ENCODE measurements around the gene SPATA13.
"Not testable (repeated sequence)": the region's sequence is repeated elsewhere in the genome, so short reads cannot be mapped to it uniquely, and the experiment has no call there.

Gene SPATA13

DNA sequence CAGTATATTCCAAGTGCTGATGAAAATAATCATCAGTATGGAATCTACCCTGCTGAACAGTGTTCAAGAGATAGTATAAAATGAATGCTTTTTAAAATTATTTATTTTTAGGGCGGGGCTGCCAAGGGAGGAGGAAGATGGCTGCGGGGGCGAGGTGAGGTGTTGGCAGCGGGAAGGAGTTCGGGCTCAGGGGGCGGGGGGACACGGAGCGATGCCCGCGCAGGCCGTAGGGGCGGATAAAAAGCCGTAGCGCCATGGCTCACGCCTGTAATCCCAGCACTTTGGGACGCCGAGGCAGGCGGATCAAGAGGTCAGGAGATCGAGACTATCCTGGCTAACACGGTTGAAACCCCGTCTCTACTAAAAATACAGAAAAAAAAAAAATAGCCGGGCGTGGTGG, 167.1 kb downstream of the SPATA13 start:
- DNase-seq, result not testable (repeated sequence)

DNA sequence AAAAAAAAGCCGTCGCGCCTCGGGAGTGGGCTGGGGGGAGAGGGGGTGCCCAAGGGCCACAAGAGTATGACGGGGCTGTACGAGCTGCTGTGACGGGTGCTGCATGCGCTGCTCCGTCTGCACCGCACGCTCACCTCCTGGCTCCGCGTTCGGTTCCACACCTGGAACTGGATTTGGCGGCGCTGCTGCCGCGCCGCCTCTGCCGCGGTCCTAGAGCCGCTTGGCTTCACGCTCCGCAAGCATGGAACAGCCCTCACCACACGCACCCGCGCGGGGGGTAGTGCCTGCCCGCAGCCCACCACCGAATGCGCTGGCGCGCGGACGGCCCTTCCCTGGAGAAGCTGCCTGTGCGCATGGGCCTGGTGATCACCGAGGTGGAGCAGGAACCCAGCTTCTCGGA, 167.6 kb downstream of the SPATA13 start:
- DNase-seq, result no peak

DNA sequence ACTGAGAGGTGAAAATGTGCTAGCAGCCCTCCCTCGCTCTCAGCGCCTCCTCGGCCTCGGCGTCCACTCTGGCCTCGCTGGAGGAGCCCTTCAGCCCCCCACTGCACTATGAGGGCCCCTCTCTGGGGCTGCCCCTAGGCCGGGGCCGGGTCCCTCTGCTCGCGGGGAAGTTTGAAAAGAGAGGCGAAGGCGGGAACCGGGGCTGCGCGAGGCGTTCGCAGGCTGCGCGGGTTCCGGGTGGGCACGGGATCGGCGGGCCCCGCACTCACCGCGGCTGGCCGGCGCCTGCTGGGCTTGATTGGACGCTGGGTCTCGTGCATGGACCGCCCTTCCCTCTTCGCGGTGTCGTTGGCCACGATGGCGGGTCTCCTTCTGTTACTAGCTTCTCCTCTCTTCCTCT, 178.2 kb downstream of the SPATA13 start:
- DNase-seq, result no peak

DNA sequence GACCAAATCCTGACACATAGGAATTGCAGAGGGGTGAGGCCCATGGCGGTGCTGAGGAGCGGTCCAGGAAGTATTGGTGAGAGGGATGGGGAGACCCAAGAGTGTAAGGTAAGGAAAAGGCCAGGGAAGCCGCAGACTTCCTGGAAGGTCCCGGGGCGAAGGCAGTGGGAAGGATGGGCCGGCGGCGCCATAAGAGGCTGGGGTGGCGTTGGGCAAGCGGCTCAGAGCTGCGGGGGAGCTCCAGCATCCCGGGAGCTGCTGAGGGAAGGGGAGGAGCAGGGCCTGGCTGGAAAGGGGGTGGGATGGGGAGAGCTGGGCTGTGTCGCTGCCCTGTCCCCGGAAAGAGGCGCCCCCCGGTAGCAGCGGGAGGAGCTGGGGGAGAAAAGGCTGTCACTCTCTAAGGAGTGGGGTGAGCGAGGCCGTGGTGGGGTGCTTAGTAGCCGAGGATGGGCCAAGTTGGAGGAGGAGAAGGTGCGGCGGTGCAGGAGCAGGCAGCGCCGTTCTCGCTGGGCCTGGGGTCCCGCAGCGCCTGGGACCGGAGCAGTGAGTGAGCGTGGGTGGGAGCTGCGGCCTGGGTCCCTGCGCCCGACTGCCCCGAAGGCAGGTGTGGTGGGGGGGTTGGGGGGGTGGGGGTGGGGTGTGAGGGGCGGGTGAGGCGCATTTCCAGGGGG, 179.6 kb downstream of the SPATA13 start:
- DNase-seq, result no peak

DNA sequence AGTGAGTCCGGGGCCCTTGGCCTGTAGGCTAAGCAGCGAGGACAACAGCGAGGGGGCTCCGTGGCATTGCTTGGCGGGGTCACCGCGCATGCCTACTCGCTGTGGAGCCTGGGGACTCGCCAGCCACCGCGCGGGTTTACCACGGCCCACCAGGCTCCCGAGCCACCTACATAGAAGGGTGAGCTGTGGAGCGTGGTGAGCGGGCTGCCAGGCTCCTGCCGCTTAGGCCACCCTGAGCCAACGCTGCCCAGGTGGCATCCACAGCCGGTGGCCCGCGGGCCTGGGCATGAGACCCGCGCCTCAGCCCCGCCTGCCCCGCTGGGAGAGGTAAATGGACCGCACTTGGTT, 180.1 kb downstream of the SPATA13 start:
- DNase-seq, result no peak

DNA sequence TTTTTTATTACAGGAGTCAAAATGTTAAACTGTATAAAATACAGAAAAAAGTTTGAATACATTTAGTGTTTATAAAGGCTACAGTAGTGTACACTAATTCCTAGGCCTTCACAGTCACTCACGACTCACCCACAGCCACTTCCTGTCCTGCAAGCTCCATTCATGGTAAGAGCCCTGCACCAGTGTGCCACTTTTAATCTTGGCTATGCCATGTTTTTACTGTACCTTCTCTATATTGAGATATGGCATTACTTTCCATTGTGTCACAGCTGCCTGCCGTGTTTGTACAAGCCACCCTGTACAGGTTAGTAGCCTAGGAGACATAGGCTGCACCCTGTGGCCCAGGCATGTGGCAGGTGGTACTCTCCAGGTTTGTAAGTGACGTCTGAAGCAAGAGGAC, 180.9 kb downstream of the SPATA13 start:
- DNase-seq, result no peak

DNA sequence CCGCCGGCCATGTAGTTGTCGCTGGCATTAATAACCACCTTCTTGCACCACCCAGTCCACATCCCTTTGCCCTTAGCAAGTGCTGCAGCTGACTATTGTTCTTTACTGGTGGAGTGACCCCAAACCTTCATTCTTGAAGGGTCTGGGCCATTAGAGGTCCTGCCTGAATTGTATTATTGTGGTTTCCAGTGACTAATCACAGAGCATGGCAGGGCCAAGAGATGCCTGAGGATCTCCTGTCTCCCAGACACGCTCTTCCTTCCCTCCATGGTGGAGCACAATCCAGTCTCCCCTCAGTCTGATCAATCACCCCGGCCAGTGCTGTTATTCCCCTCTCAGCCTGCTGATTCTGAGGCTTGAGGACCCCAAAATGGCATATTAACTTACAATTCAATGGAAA, 187.9 kb downstream of the SPATA13 start:
- no peak for DNase-seq

DNA sequence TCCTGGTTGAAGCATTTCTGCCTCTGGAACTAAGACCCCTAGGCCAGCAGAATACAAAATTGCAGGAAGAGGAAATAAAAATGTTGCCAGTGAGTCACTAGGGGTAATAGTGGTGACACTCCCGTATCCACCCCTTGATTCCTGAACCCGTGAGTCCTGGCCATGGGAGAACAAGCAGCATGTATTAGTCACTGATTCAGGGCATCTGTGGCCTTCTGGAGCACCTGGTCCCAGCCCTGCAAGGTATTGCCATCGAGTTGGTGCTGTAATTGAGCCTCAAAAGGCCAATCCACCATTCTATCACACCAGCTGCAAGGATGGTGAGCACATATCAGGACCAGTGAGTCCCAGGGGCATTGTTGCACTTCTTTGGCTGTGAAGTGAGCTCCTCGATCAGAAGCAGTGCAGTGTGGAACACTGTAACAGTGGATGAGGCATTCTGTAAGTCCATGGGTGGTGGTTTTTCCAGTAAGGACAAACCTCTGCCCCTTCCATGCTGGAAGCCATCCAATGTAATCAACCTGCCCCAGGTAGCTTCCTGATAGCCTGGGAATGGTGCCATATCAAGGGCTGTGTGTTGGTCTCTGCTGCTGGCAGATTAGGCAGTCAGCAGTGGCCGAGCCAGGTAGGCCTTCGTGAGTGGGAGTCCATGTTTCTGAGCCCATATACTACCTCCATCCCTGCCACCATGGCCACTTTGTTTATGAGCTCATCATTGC, 188.4 kb downstream of the SPATA13 start:
- DNase-seq, result no peak

DNA sequence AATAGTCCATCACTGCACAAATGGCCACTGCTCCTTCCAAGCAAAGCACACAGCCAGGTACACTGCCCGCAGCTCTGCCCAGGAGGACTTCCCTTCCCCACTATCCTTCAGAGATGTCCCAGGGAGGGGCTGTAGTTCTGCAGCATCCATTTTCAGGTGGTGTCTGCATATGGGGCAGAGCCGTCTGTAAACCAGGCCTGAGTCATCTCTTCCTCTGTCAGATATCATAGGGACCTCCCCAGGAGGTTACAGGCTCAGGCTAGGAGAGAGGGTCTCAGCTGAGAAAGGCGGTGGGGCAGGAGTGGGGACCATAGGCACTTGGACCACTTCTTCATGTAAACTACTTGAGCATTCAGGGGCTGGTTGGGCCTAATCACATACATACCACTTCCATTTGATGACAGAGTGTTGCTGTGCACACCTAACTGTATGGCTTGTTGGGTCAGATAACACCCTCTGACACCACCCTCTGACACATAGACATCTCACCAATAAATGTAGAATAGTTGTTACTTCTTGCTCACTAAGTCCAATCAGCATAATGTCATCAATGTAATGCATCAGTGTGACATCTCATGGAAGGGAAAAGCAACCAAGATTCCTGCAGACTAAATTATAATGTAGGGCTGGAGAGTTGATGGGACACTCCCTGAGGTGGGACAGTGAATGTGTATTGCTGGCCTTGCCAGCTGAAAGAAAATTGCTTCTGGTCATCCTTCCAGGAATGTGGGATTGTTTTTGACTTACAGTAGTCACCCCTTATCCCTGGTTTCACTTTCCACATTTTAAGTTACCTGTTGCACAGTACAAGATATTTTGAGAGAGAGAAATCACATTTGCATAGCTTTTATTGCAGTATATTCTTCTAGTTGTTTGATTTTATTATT, 189.5 kb downstream of the SPATA13 start:
- DNase-seq, result not testable (repeated sequence)

DNA sequence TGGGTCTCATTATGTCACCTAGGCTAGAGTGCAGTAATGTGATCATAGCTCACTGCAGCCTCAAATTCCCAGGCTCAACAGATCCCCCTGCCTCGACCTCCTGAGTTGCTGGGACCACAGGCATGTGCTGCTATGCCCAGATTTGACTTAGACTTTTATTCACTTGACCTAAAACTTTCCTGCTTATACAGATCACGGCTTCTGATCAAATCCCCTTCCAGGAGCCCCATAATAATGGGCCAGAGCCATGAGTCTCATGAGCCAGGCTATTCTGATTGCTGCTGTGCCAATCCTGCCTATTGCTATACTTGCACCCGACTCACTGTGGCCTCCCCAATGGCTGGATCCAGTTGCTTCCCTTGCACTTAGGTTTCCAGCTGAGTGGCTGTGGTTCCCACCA, 190.9 kb downstream of the SPATA13 start:
- no peak for DNase-seq

DNA sequence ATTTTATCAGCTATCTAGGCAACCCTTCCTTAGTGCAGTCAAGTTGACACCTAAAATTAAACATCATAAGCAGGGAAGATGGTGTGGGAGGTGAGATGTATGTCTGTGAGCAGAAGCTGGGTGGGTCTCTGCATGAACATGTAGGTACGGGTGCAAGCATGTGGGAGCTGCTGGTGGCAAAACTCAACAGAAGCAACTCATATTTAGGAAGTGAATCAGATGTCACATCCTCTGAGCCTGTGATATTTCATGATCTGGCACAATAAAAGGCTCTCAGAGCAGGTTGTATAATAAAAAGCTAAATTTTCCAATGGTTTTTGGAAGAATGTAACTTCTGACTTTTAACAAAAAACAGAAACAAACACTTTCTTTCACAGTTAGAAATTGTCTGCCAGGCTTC, 193.2 kb downstream of the SPATA13 start:
- no peak for DNase-seq

DNA sequence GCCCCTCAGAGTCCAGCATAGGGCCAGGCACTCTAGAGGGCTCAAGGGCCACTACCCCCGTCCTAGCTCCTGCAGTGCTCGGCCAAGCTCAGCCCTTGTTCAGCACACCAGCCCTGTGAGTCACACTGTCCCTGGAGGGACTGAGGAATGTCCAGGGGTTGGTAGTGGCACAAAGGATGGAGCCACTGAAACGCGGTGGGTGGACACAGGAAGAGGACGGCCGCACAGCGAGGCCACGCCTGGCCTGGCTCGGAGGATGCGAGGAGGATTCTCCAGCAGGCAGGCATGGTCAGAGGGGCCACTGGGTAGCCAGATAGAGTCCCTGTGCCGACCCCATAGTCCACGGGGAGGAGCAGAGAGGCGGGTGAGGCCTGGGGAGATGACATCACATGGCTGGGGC, 194.6 kb downstream of the SPATA13 start:
- DNase-seq, result no peak

DNA sequence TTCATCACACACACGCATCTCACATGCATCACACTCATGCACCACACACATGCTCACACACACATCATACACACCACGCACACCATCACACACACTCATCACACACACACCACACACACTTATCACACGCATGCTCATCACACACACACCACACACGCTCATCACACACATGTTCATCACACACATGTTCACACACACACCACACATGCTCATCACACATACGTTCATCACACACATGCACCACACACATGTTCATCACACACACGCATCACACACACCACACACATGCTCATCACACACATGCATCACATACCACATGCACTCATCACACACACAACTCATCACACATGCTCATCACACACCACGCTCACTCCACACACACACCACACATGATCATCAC, 195.8 kb downstream of the SPATA13 start:
- no peak for DNase-seq

Measured in NCI-H510A (cell line).